DOHH2 (cell line): ENCODE measurements around the gene DPP10.

Experiments
- H3F3A ChIP-seq: fragments of 200-600 bp; sonication (generic), shearing (Covaris generic); 2 replicates; pipeline ENCODE4 v1.6.0; 2016; ENCODE audit warnings: antibody characterized with exemption, mild to moderate bottlenecking; ENCODE audit not compliant: control insufficient read depth, insufficient read depth
- H3K27ac ChIP-seq: fragments of 200-600 bp; sonication (generic); 2 replicates; pipeline ENCODE4 v1.5.1; 2014; ENCODE audit warnings: low read depth, mild to moderate bottlenecking, low read length, moderate library complexity
- H3K27me3 ChIP-seq: fragments of 200-600 bp; sonication (generic); 2 replicates; pipeline ENCODE4 v1.6.1; 2014; ENCODE audit warnings: mild to moderate bottlenecking, low read length, mixed read lengths; ENCODE audit not compliant: control insufficient read depth
- H3K36me3 ChIP-seq: fragments of 200-600 bp; sonication (generic); 2 replicates; pipeline ENCODE4 v1.6.1; 2014; ENCODE audit warnings: mild to moderate bottlenecking, low read length, moderate library complexity, mixed read lengths; ENCODE audit not compliant: control insufficient read depth
- H3K4me1 ChIP-seq: fragments of 200-600 bp; sonication (generic); 2 replicates; pipeline ENCODE4 v1.6.1; 2014; ENCODE audit warnings: mild to moderate bottlenecking, low read length, mixed read lengths; ENCODE audit not compliant: control insufficient read depth
- H3K4me2 ChIP-seq: fragments of 200-600 bp; sonication (generic); 2 replicates; pipeline ENCODE4 v1.6.0; 2014; ENCODE audit warnings: mild to moderate bottlenecking, low read length, moderate library complexity
- H3K4me3 ChIP-seq: fragments of 200-600 bp; sonication (generic); 2 replicates; pipeline ENCODE4 v1.5.1; 2014; ENCODE audit warnings: mild to moderate bottlenecking, low read length, mixed read lengths
- H3K79me2 ChIP-seq: fragments of 200-600 bp; sonication (generic); 2 replicates; pipeline ENCODE4 v1.6.1; 2014; ENCODE audit warnings: mild to moderate bottlenecking, low read length, mixed read lengths; ENCODE audit not compliant: control insufficient read depth
- H3K9me2 ChIP-seq: fragments of 200-600 bp; sonication (generic); replicated peaks from 2 replicates; pipeline ENCODE4 v1.6.1; 2014; ENCODE audit warnings: mild to moderate bottlenecking, low read length, mixed read lengths; ENCODE audit not compliant: control insufficient read depth
- H3K9me3 ChIP-seq: fragments of 200-600 bp; sonication (generic); 2 replicates; pipeline ENCODE4 v1.6.1; 2014; ENCODE audit warnings: antibody characterized with exemption, low read length, mixed read lengths; ENCODE audit not compliant: control insufficient read depth, insufficient read depth
- H4K20me1 ChIP-seq: fragments of 200-600 bp; sonication (generic); 2 replicates; pipeline ENCODE4 v1.6.0; 2014; ENCODE audit warnings: low read depth, mild to moderate bottlenecking, antibody characterized with exemption, low read length, moderate library complexity; ENCODE audit not compliant: control insufficient read depth, insufficient read depth
- EZH2phosphoT487 ChIP-seq: fragments of 200-600 bp; sonication (generic); IDR thresholded peaks from 2 replicates; pipeline ENCODE4 v1.6.1; 2017; ENCODE audit warnings: borderline replicate concordance, mild to moderate bottlenecking, antibody characterized with exemption, low read length, moderate library complexity, mixed read lengths
- TF ChIP-seq, protein P1 (sequence below): fragments of 200-600 bp; sonication (generic); IDR thresholded peaks from one replicate; pipeline ENCODE4 v1.5.1; 2014; ENCODE audit warnings: antibody characterized with exemption, mild to moderate bottlenecking, low read depth, low read length; ENCODE audit not compliant: poor library complexity, severe bottlenecking

Gene DPP10

DNA sequence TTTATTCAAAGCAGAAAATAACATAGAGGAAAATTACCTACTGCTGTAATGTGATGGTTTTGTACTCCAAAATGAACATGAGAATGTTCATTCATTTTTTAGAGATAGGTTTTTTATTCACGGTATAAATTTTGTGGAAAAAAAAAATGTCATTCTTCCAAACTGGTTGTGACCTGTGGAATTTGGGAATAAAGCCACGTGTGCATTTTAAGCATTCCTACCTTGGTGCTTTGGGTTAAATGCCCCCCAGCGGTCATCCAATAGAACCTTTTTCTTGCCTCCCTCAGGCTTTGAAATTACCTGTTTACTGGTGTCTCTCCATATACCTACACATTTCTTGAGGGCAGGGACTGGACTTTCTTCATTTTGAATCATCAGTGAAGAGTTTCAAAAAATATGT is 740.7 kb downstream of the DPP10 start:
- Histone ChIP-seq H3K4me1 (no peaks in the 10 kb centered on the region), H3K36me3 (no peaks in the 10 kb centered on the region), H3K4me3 (no peak overlapping the region), H3K9me3 (no peaks in the 10 kb centered on the region), H3K27me3 (no peaks in the 10 kb centered on the region), H3F3A (no peaks in the 10 kb centered on the region), H4K20me1 (no peaks in the 10 kb centered on the region), H3K79me2 (no peaks in the 10 kb centered on the region), H3K9me2 (no peaks in the 10 kb centered on the region; the same call in 1 of the 2 replicates), H3K4me2 (no peak overlapping the region), H3K27ac (no peak overlapping the region)
- TF ChIP-seq, protein P1, sequence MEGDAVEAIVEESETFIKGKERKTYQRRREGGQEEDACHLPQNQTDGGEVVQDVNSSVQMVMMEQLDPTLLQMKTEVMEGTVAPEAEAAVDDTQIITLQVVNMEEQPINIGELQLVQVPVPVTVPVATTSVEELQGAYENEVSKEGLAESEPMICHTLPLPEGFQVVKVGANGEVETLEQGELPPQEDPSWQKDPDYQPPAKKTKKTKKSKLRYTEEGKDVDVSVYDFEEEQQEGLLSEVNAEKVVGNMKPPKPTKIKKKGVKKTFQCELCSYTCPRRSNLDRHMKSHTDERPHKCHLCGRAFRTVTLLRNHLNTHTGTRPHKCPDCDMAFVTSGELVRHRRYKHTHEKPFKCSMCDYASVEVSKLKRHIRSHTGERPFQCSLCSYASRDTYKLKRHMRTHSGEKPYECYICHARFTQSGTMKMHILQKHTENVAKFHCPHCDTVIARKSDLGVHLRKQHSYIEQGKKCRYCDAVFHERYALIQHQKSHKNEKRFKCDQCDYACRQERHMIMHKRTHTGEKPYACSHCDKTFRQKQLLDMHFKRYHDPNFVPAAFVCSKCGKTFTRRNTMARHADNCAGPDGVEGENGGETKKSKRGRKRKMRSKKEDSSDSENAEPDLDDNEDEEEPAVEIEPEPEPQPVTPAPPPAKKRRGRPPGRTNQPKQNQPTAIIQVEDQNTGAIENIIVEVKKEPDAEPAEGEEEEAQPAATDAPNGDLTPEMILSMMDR = no peak
- no peak for TF ChIP-seq EZH2phosphoT487

DNA sequence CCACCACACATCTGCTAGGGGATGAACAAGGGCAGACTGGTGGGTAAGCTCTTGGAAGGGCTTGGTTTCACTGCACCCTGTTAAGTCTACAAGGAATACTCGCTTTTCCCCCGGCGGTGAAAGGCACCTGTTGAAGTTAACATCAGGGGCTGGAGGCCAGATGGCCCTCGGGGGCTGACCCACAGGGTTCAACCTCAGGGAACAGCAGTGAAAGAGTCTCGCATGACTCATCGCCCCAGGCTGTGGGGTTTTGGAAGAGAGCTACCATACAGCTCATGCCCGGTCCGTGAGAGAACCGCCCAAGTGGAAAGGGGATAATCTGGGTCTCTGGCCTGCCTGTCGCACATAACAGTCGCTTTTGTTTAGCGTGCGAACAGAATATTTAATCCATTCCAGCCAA is 748.0 kb downstream of the DPP10 start:
- Histone ChIP-seq H4K20me1 (no peaks in the 10 kb centered on the region), H3K4me3 (no peak overlapping the region), H3K4me2 (no peak overlapping the region), H3K27me3 (no peaks in the 10 kb centered on the region), H3F3A (no peaks in the 10 kb centered on the region), H3K79me2 (no peaks in the 10 kb centered on the region), H3K4me1 (no peaks in the 10 kb centered on the region), H3K27ac (no peak overlapping the region), H3K9me2 (no peaks in the 10 kb centered on the region), H3K9me3 (no peaks in the 10 kb centered on the region), H3K36me3 (no peaks in the 10 kb centered on the region)
- TF ChIP-seq, protein P1 = no peak
- no peak for TF ChIP-seq EZH2phosphoT487

DNA sequence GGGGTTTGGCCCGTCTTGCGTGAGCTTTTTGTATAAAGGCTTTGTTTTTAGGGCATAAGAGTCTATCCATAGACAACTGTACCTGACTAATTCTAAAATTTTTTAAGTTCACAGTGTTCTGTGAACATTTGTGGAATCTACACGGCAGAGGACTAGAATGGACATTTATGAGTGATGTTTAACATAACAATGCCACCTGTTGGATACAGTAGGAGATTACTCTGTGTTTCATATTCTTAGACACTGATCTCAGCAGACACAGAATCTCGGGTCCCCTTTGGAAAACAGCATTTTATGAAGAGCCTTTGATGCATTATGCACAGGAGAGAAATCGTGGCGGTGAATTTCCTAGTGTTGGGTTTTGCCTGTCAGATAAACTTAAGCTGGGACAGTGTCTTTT is 752.2 kb downstream of the DPP10 start:
- TF ChIP-seq, protein P1 = no peak
- no peak for TF ChIP-seq EZH2phosphoT487
- Histone ChIP-seq H3K9me2 (no peaks in the 10 kb centered on the region), H4K20me1 (no peaks in the 10 kb centered on the region), H3K9me3 (no peaks in the 10 kb centered on the region), H3K79me2 (no peaks in the 10 kb centered on the region), H3K4me1 (no peaks in the 10 kb centered on the region), H3K4me3 (no peak overlapping the region), H3K27ac (no peak overlapping the region), H3F3A (no peaks in the 10 kb centered on the region), H3K27me3 (no peaks in the 10 kb centered on the region), H3K36me3 (no peaks in the 10 kb centered on the region), H3K4me2 (no peak overlapping the region)

- Histone ChIP-seq H3F3A (no peaks in the 10 kb centered on the region), H3K36me3 (no peaks in the 10 kb centered on the region), H3K27me3 (no peaks in the 10 kb centered on the region), H3K27ac (no peak overlapping the region), H4K20me1 (no peaks in the 10 kb centered on the region), H3K9me2 (no peaks in the 10 kb centered on the region), H3K4me1 (no peaks in the 10 kb centered on the region), H3K4me3 (no peak overlapping the region), H3K4me2 (no peak overlapping the region), H3K9me3 (no peaks in the 10 kb centered on the region), H3K79me2 (no peaks in the 10 kb centered on the region)
- TF ChIP-seq, protein P1 = no peak
- TF ChIP-seq EZH2phosphoT487 = no peak
Observed at GRCh38 chr2:115196587-115196986, 754.1 kb downstream of the DPP10 start.
